ENCODE measurements around the gene NDFIP1.

The NDFIP1 gene

DNA sequence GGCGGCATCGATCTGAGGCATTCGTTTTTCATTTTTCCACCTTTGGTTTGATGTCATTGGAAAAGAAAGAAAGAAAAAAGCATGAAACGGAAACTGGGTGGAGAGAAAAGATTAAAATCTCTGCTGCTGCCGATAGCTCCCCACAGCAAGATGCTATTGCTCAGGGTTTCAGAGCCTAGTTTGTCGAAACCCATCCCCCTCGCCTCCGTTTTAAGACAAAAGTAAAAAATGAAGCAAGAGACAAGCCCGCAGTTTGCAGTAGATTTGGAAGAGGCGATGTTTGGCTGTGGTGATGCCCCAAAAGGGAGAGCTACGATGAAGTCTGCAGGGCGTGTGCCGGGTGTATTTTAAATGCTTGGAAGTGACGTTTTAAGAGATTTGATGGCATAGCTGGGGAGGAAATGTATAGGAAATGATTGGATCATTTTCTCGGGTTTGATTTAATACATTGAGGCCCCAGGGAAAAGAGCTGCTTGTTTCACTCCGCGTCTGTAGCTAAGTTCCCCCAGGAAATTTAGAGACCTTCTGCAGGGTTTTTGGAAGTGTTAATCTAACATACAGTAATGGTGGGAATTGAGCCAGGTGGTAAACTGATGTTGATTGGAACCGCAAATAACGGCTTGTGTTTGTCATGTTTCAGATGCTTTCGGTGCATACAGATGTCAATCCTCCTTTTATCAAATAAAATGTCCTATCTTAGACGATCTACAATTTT is 909 bp downstream of the NDFIP1 start:
- peak overlapping the region; percentile 59 for H3K4me3 ChIP-seq (ENCODE audit: low read length)
- no peak for DNase-seq (ENCODE audit: low read depth)
- TF ChIP-seq, protein P1, sequence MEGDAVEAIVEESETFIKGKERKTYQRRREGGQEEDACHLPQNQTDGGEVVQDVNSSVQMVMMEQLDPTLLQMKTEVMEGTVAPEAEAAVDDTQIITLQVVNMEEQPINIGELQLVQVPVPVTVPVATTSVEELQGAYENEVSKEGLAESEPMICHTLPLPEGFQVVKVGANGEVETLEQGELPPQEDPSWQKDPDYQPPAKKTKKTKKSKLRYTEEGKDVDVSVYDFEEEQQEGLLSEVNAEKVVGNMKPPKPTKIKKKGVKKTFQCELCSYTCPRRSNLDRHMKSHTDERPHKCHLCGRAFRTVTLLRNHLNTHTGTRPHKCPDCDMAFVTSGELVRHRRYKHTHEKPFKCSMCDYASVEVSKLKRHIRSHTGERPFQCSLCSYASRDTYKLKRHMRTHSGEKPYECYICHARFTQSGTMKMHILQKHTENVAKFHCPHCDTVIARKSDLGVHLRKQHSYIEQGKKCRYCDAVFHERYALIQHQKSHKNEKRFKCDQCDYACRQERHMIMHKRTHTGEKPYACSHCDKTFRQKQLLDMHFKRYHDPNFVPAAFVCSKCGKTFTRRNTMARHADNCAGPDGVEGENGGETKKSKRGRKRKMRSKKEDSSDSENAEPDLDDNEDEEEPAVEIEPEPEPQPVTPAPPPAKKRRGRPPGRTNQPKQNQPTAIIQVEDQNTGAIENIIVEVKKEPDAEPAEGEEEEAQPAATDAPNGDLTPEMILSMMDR (conservative IDR thresholded peaks at IDR 0.05; ENCODE audit: low read depth, low read length) = no peak

DNA sequence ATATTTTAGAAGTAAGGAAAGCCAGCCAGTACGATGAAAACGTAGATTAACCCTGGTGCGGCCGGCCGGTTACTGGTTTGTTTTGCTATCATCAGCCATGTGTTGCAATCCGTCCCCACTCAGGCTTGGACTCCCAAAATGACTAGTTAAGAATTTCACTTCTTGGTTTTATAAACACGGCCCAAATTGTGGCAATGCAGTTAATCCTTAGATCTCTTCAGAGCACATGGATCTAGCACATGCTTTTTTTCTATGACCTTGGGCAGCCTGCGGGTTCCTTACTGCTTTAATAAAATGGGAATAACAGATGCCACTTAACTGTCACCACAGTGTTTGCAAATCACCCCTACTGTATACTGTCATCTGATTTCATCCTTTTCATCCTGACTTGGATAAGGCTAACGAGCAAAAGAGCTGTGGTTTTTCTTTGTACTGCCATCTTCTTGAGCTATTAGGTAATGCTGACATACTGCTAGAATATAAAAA is 1.5 kb downstream of the NDFIP1 start:
- no peak for DNase-seq (ENCODE audit: low read depth)
- peak overlapping the region; percentile 59 for H3K4me3 ChIP-seq (ENCODE audit: low read length)
- TF ChIP-seq, protein P1 (conservative IDR thresholded peaks at IDR 0.05; ENCODE audit: low read depth, low read length) = peak; percentile 15

DNA sequence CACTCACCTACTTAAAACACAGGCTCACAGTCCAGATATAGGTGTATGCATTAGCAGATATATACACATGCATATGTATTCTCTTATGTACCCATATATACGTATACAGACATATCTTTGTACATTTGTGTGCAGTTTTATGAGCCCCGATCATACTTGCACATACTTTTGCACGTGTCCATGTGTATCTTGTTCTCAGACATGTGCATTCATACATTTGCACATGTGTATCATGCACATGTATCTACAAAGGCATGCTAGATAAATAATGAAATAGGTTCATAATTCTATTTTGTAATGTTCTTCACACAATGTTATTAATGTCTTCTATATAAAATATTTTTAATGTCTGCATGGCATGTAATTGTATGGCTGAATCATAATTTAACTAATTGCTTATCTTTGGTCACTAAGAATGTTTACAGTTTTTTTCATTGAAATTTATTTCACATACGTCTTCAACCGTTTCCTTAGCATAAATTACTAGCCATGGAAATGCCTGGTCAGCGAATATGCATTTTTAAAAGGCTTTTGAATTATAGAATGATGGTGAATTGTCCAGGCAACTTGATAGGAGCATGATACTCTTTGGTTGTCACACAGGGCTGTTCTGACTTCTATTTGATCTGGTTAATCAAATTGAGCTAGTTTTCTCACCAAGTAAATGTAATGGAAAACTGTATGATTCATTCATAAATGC is 2.6 kb downstream of the NDFIP1 start:
- TF ChIP-seq, protein P1 (conservative IDR thresholded peaks at IDR 0.05; ENCODE audit: low read depth, low read length) = no peak
- H3K4me3 ChIP-seq (ENCODE audit: low read length) = no peak overlapping the region
- DNase-seq (ENCODE audit: low read depth) = no peak

DNA sequence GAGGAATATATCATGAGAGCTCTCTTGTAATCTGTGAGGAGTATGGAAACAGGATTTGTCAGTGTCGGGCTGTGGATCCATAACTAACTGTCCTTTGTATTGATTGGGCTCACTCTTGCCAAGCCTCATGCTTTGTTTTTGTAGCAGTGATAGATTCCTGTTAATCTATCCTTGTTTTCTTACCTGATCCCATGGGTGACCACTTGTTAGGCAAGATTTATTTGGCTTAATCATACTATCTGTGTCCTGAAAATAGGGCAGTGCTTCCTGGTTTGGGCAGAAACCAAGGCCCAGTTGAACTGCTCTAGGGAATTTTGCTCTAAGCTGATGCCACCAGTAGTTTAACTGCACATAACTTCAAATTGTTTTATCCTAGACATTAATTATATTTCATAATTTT is 6.1 kb downstream of the NDFIP1 start:
- TF ChIP-seq, protein P1 (conservative IDR thresholded peaks at IDR 0.05; ENCODE audit: low read depth, low read length) = no peak
- H3K4me3 ChIP-seq (ENCODE audit: low read length) = no peak overlapping the region
- DNase-seq (ENCODE audit: low read depth) = no peak

DNA sequence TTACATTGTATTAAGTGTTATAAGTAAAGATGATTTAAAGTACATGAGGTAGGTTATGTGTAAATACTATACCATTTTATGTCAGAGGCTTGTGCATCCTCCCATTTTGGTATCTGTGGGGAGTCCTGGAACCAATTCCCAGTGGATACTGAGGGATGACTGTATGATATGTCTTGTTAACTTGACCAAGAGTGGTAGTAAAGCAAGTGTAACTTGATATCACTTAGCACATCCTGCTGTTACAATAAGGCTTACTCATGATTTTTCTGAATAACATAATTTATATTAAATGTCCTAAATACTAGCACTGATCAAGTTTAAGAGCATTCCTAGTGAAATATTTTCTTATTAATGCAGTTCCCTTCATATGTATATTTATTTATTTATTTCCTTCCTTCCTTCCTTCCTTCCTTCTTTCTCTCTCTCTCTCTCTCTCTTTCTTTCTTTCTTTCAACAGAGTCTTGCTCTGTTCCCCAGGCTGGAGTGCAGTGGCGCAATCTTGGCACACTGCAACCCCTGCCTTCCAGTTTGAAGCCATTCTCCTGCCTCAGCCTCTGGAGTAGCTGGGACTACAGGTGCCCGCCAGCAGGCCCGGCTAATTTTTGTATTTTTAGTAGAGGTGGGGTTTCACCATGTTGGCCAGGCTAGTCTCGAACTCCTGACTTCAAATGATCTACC is 7.5 kb downstream of the NDFIP1 start:
- TF ChIP-seq, protein P1 (conservative IDR thresholded peaks at IDR 0.05; ENCODE audit: low read depth, low read length) = no peak
- no peak for DNase-seq (ENCODE audit: low read depth)
- no peak overlapping the region for H3K4me3 ChIP-seq (ENCODE audit: low read length)

DNA sequence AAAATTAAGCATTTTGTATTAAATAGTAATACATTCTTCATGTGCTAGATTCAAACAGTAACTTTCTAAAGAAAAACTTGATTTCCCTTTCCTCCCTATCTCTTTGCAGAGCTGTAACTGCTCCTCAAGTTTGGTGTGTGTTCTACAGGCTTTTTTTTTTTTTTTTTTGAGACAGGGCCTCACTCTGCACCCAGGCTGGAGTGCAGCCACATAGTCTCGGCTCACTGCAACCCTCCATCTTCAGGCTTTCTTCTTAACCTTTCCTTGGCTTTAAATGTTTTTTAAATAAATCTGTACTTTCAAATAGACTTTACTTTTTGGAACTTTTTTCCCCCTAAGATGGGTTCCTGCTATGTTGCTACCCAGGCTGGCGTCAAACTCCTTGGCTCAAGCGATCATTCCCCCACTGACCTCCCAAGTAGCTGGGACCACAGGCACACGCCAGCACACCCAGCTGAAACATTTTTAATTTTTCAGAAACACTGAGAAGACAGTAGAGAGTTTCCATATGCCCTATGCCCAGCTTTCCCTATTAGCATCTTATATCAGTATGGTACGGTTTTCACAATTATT is 9.1 kb downstream of the NDFIP1 start:
- DNase-seq (ENCODE audit: low read depth) = no peak
- H3K4me3 ChIP-seq (ENCODE audit: low read length) = no peak overlapping the region
- TF ChIP-seq, protein P1 (conservative IDR thresholded peaks at IDR 0.05; ENCODE audit: low read depth, low read length) = no peak
